GM12878 (cell line): Measurements from ENCODE around the gene MEIS1. TPM values are rescaled to one million over a fixed set of nuclear protein-coding genes. Genes with fewer than 3 reads are reported as not detected.

Experiments
- ATAC-seq: fragments of 200-7000 bp; cut with Tn5 transposase; 3 replicates; pipeline ENCODE4 v1.9.1; 2020; ENCODE audit warnings: mild to moderate bottlenecking, moderate library complexity
- BruUV-seq: library from RNA; stranded (reverse); fragments of 400-500 nt; replicated peaks from 2 replicates; lab custom pipeline; 2021; lab: Mats Ljungman, UMichigan
- CTCF ChIA-PET: fragments of 300-600 bp; sonication (Branson Sonifier 250); formaldehyde crosslinking; extraction: SDS; loops from one replicate; lab custom pipeline; 2021; ENCODE audit warnings: inconsistent platforms; lab: Yijun Ruan, JAX
- POLR2A ChIA-PET: fragments of 350-600 bp; formaldehyde crosslinking; extraction: SDS; loops from one replicate; lab custom pipeline; 2021; ENCODE audit warnings: inconsistent platforms; lab: Charles Lee
- RAD21 ChIA-PET: fragments of 300-600 bp; sonication (Branson Sonifier 250); formaldehyde crosslinking; loops from one replicate; lab custom pipeline; 2023; ENCODE audit warnings: antibody characterized with exemption; ENCODE audit not compliant: unreplicated experiment; lab: Charles Lee
- SMC1A ChIA-PET: fragments of 300-600 bp; sonication (Branson Sonifier 250); formaldehyde crosslinking; loops from one replicate; lab custom pipeline; 2023; ENCODE audit not compliant: unreplicated experiment, uncharacterized antibody; lab: Charles Lee
- DNase-seq: peaks from one replicate; pipeline ENCODE4 v3.0.0-alpha.2; 2011; ENCODE audit warnings: low read depth, low spot score
- FAIRE-seq: peaks from 3 replicates; lab custom pipeline; 2011; peaks lifted over from hg19 to GRCh38; lab: Jason Lieb, UNC
- H2AFZ ChIP-seq: 2 replicates; pipeline ENCODE4 v1.6.0; 2011; ENCODE audit warnings: low read depth, low read length, control low read depth; ENCODE audit not compliant: control insufficient read depth
- H3K27ac ChIP-seq: 2 replicates; pipeline ENCODE4 v1.5.1; 2011; ENCODE audit warnings: control low read depth; ENCODE audit not compliant: control insufficient read depth, insufficient read depth
- H3K27me3 ChIP-seq, 2 experiments: replicated peaks in 1 of 2; 2 replicates each; pipeline versions ENCODE4 v1.6.0 to v1.6.1; 2011; ENCODE audit warnings: low read length in 1 of 2; ENCODE audit not compliant: control insufficient read depth in 2 of 2, insufficient read depth in 2 of 2
- H3K36me3 ChIP-seq, 2 experiments: 2 replicates each; pipeline ENCODE4 v1.5.1; 2011; ENCODE audit warnings: low read length in 1 of 2; ENCODE audit not compliant: control insufficient read depth in 2 of 2, insufficient read depth in 2 of 2
- H3K4me1 ChIP-seq: 2 replicates; pipeline ENCODE4 v1.6.1; 2011; ENCODE audit warnings: mild to moderate bottlenecking, low read length, moderate library complexity, mixed read lengths; ENCODE audit not compliant: control insufficient read depth, insufficient read depth
- H3K4me2 ChIP-seq: 2 replicates; pipeline ENCODE4 v1.6.0; 2011; ENCODE audit warnings: control low read depth; ENCODE audit not compliant: control insufficient read depth, insufficient read depth
- H3K4me3 ChIP-seq: fragments of 200-600 bp; sonication (generic); 2 replicates; pipeline ENCODE4 v1.5.1; 2016
- H3K79me2 ChIP-seq: 2 replicates; pipeline ENCODE4 v1.6.0; 2011; ENCODE audit warnings: low read length; ENCODE audit not compliant: control insufficient read depth, insufficient read depth
- H3K9ac ChIP-seq: 2 replicates; pipeline ENCODE4 v1.8.0; 2011; ENCODE audit warnings: low read length, control low read depth, mixed read lengths; ENCODE audit not compliant: control insufficient read depth, insufficient read depth
- H3K9me3 ChIP-seq: replicated peaks from 3 replicates; pipeline ENCODE4 v1.5.1; 2011; ENCODE audit warnings: mild to moderate bottlenecking, low read length; ENCODE audit not compliant: control insufficient read depth, insufficient read depth
- H4K20me1 ChIP-seq: 2 replicates; pipeline ENCODE4 v1.6.0; 2011; ENCODE audit not compliant: control insufficient read depth, insufficient read depth
- BACH1 ChIP-seq: fragments of 450-650 bp; IDR thresholded peaks from 2 replicates; pipeline ENCODE4 v1.6.1; 2017; ENCODE audit warnings: mild to moderate bottlenecking, borderline replicate concordance
- CHD2 ChIP-seq: IDR thresholded peaks from 2 replicates; pipeline ENCODE4 v1.6.1; 2011; ENCODE audit warnings: low read depth, low read length, improper control_type of control experiment, borderline replicate concordance
- HDAC2 ChIP-seq: fragments of 200-600 bp; sonication (generic); IDR thresholded peaks from 2 replicates; pipeline ENCODE4 v1.6.1; 2017
- KAT2A ChIP-seq: conservative IDR thresholded peaks from 2 replicates; pipeline ENCODE4 v1.6.1; 2011; ENCODE audit warnings: low read depth, low read length; ENCODE audit not compliant: control insufficient read depth
- MEF2A ChIP-seq: IDR thresholded peaks from 2 replicates; pipeline ENCODE4 v1.6.1; 2011; ENCODE audit warnings: low read depth, mild to moderate bottlenecking, low read length, moderate library complexity; ENCODE audit not compliant: insufficient read depth
- MTA2 ChIP-seq: fragments of 450-650 bp; IDR thresholded peaks from 2 replicates; pipeline ENCODE4 v1.6.1; 2016; ENCODE audit warnings: low read depth, mild to moderate bottlenecking, moderate library complexity
- NFYB ChIP-seq: IDR thresholded peaks from 2 replicates; pipeline ENCODE4 v1.6.1; 2011; ENCODE audit warnings: low read depth, mild to moderate bottlenecking, low read length, improper control_type of control experiment, moderate library complexity; ENCODE audit not compliant: insufficient read depth
- RUNX3 ChIP-seq: IDR thresholded peaks from 2 replicates; pipeline ENCODE4 v1.6.1; 2012; ENCODE audit warnings: low read length, inconsistent platforms
- SMAD1 ChIP-seq: fragments of 450-650 bp; IDR thresholded peaks from 2 replicates; pipeline ENCODE4 v1.6.1; 2018; ENCODE audit warnings: mild to moderate bottlenecking, low read depth; ENCODE audit not compliant: partially characterized antibody
- SMAD5 ChIP-seq: IDR thresholded peaks from 2 replicates; pipeline ENCODE4 v1.6.1; 2016; ENCODE audit warnings: antibody characterized with exemption, low read depth
- TAF1 ChIP-seq: IDR thresholded peaks from 2 replicates; pipeline ENCODE4 v1.6.1; 2011; ENCODE audit warnings: mild to moderate bottlenecking, low read depth, low read length, borderline replicate concordance
- ZNF24 ChIP-seq: fragments of 450-650 bp; IDR thresholded peaks from 2 replicates; pipeline ENCODE4 v1.6.1; 2017; ENCODE audit warnings: antibody characterized with exemption, mild to moderate bottlenecking
- WGBS: methylation state at CpG from one replicate; pipeline ENCODE4 v1.1.6; 2016; ENCODE audit warnings: low lambda C conversion rate; ENCODE audit not compliant: insufficient replicate concordance, insufficient coverage; ENCODE audit errors: missing lambda C conversion rate; 5-methylcytosine and 5-hydroxymethylcytosine counted together
- in situ Hi-C: fragments of 300-500 bp; cut with MboI; formaldehyde crosslinking; loops from 9 replicates; pipeline ENCODE4 v1.14.3; 2018; ENCODE audit warnings: mixed read lengths
- intact Hi-C: fragments of 100-400 bp; cut with micrococcal nuclease; formaldehyde crosslinking; loops from one replicate; pipeline ENCODE4 v1.14.2; 2022; ENCODE audit not compliant: unreplicated experiment
- polyA plus RNA-seq, 11 experiments: library from polyadenylated mRNA; depleted of rRNA in 4 of 11; unstranded in 6 of 11; stranded (reverse) in 5 of 11; fragments of >200 nt; fragmentation: Nextera tagmentation in 4 of 11; fragmentation: Illumina TruSeq in 1 of 11; extraction: Ambion mirVana in 4 of 11; extraction: Trizol in 1 of 11; gene quantifications; 1 replicate in 1 of 11; 2 replicates in 10 of 11; pipeline versions ENCODE4 v1.2.1 to v1.2.3, GENCODE V29; 2011 to 2016; ENCODE audit warnings: inconsistent platforms in 2 of 11, missing spikeins in 2 of 11, low read depth in 1 of 11
- total RNA-seq, 4 experiments: library from RNA; depleted of rRNA in 3 of 4; stranded (reverse); fragments of >200 nt in 3 of 4; fragmentation: Illumina TruSeq in 1 of 4; extraction: Trizol in 1 of 4; gene quantifications; 2 replicates each; pipeline versions ENCODE4 v1.2.1 to v1.2.3, GENCODE V29; 2013 to 2021
- TF ChIP-seq, protein P1 (sequence below), 3 experiments: IDR thresholded peaks in 2 of 3; conservative IDR thresholded peaks in 1 of 3; 2 replicates each; pipeline ENCODE4 v1.5.1; 2011; ENCODE audit warnings: low read depth in 3 of 3, low read length in 3 of 3, mild to moderate bottlenecking in 3 of 3, control low read depth in 2 of 3, moderate library complexity in 2 of 3, inconsistent platforms in 1 of 3, mixed read lengths in 1 of 3; ENCODE audit not compliant: control insufficient read depth in 2 of 3, insufficient read depth in 1 of 3; ENCODE audit errors: extremely low read depth in 1 of 3
- TF ChIP-seq, protein P2 (sequence below): fragments of 450-650 bp; IDR thresholded peaks from 2 replicates; pipeline ENCODE4 v1.6.1; 2017; ENCODE audit warnings: mild to moderate bottlenecking
- TF ChIP-seq, protein P3 (sequence below): fragments of 450-650 bp; IDR thresholded peaks from 2 replicates; pipeline ENCODE4 v1.6.1; 2017; ENCODE audit warnings: mild to moderate bottlenecking, moderate library complexity

Gene MEIS1
- total and polyA plus RNA-seq, 10 of the 15 experiments (the other 5 are each of a cell fraction or from before 2014, with no cell fraction given) = 0.04 to 0.31 (median 0.14) TPM; not detected in 6

DNA sequence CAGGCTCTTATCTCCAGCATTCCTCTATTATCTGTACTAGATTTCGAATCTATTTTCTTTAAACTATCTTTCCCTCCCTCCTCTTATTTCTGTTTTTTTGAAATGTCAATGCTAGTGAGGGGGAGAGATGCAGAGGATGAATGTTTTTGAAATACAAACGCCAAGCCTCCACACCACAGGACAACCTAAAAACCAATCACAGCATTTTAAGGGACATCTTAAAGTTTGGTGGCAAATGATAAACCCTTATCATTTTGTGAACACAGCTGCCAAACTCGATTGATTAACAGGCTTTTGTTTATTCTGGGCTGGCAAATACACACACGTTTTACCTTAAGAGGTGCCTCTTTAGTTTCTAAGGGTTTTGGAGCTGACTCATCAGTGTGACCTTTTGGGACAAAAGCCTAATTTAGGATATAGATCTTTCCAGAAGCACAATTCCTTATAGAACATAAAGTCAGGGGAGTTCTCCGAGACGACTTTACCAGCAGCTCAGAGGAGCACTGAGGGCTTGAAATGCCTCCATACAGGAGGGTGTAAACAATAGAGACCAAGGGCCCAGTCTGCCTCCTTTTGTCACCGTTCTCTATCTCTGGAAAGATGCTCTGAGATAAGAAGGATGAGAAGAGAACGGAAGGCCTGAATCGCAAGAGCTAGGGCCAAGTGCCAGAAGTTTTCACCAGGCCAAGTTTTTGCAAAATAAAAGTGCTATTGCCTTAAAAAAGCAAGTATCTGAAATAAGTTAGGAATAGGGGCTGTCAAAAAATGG, 4.2 kb upstream of the MEIS1 start:
- CTCF ChIA-PET = interaction anchor here (1.0 kb wide), 1 partner anchor 14 kb away, joined by 3 read pairs; no protein-coding TSS in a partner anchor
- in situ Hi-C loops = loop anchor here (25.0 kb wide), 2 partner anchors 1407 to 2007 kb away; no protein-coding TSS in a partner anchor
- SMC1A ChIA-PET = no interaction called here
- Histone ChIP-seq H3K79me2 (no peaks in the 10 kb centered on the region), H3K4me2 (no peak overlapping the region), H3K27me3 (peaks cover 7 to 16% of the 10 kb centered on the region in 2 experiments), H2AFZ (no peak overlapping the region), H3K4me3 (no peak overlapping the region), H3K4me1 (no peaks in the 10 kb centered on the region), H3K9ac (no peak overlapping the region), H4K20me1 (no peaks in the 10 kb centered on the region), H3K9me3 (no peaks in the 10 kb centered on the region; the same call in 2 of the 3 replicates), H3K27ac (no peak overlapping the region), H3K36me3 (no peaks in the 10 kb centered on the region)
- DNase-seq (no peak), ATAC-seq (no peak), FAIRE-seq (no peak)
- POLR2A ChIA-PET = interaction anchor here (0.6 kb wide), 1 partner anchor 23 kb away, joined by 5 read pairs; no protein-coding TSS in a partner anchor
- RAD21 ChIA-PET = interaction anchor here (0.6 kb wide), 1 partner anchor 1811 kb away, joined by 3 read pairs; no protein-coding TSS in a partner anchor
- intact Hi-C loops = no loop called here
- no TSS peak for BruUV-seq
- 26% methylated on average over 9 of the region's 9 CpGs for WGBS
- TF ChIP-seq BACH1 (no peak), CHD2 (no peak), HDAC2 (no peak), SMAD1 (no peak), NFYB (no peak), KAT2A (no peak), TAF1 (no peak), MTA2 (no peak), SMAD5 (no peak), RUNX3 (no peak), ZNF24 (no peak), MEF2A (no peak)
- TF ChIP-seq, protein P1, sequence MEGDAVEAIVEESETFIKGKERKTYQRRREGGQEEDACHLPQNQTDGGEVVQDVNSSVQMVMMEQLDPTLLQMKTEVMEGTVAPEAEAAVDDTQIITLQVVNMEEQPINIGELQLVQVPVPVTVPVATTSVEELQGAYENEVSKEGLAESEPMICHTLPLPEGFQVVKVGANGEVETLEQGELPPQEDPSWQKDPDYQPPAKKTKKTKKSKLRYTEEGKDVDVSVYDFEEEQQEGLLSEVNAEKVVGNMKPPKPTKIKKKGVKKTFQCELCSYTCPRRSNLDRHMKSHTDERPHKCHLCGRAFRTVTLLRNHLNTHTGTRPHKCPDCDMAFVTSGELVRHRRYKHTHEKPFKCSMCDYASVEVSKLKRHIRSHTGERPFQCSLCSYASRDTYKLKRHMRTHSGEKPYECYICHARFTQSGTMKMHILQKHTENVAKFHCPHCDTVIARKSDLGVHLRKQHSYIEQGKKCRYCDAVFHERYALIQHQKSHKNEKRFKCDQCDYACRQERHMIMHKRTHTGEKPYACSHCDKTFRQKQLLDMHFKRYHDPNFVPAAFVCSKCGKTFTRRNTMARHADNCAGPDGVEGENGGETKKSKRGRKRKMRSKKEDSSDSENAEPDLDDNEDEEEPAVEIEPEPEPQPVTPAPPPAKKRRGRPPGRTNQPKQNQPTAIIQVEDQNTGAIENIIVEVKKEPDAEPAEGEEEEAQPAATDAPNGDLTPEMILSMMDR (IDR thresholded peaks at IDR 0.05 in 2 of 3, conservative IDR thresholded peaks at IDR 0.05 in 1 of 3; ENCODE audit: control insufficient read depth in 2 of 3, extremely low read depth in 1 of 3, insufficient read depth in 1 of 3, low read depth in 3 of 3, low read length in 3 of 3) = no peak
- TF ChIP-seq, protein P2, sequence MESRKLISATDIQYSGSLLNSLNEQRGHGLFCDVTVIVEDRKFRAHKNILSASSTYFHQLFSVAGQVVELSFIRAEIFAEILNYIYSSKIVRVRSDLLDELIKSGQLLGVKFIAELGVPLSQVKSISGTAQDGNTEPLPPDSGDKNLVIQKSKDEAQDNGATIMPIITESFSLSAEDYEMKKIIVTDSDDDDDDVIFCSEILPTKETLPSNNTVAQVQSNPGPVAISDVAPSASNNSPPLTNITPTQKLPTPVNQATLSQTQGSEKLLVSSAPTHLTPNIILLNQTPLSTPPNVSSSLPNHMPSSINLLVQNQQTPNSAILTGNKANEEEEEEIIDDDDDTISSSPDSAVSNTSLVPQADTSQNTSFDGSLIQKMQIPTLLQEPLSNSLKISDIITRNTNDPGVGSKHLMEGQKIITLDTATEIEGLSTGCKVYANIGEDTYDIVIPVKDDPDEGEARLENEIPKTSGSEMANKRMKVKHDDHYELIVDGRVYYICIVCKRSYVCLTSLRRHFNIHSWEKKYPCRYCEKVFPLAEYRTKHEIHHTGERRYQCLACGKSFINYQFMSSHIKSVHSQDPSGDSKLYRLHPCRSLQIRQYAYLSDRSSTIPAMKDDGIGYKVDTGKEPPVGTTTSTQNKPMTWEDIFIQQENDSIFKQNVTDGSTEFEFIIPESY = no peak
- TF ChIP-seq, protein P3, sequence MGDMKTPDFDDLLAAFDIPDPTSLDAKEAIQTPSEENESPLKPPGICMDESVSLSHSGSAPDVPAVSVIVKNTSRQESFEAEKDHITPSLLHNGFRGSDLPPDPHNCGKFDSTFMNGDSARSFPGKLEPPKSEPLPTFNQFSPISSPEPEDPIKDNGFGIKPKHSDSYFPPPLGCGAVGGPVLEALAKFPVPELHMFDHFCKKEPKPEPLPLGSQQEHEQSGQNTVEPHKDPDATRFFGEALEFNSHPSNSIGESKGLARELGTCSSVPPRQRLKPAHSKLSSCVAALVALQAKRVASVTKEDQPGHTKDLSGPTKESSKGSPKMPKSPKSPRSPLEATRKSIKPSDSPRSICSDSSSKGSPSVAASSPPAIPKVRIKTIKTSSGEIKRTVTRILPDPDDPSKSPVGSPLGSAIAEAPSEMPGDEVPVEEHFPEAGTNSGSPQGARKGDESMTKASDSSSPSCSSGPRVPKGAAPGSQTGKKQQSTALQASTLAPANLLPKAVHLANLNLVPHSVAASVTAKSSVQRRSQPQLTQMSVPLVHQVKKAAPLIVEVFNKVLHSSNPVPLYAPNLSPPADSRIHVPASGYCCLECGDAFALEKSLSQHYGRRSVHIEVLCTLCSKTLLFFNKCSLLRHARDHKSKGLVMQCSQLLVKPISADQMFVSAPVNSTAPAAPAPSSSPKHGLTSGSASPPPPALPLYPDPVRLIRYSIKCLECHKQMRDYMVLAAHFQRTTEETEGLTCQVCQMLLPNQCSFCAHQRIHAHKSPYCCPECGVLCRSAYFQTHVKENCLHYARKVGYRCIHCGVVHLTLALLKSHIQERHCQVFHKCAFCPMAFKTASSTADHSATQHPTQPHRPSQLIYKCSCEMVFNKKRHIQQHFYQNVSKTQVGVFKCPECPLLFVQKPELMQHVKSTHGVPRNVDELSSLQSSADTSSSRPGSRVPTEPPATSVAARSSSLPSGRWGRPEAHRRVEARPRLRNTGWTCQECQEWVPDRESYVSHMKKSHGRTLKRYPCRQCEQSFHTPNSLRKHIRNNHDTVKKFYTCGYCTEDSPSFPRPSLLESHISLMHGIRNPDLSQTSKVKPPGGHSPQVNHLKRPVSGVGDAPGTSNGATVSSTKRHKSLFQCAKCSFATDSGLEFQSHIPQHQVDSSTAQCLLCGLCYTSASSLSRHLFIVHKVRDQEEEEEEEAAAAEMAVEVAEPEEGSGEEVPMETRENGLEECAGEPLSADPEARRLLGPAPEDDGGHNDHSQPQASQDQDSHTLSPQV = no peak
